GM18951 (cell line): Measurements from ENCODE around the gene SPRTN.

Experiments used
- POLR2A ChIP-seq: IDR thresholded peaks from 4 replicates; pipeline ENCODE4 v1.6.1; 2011; ENCODE audit warnings: mild to moderate bottlenecking; ENCODE audit not compliant: insufficient read length, insufficient read depth; ENCODE audit errors: extremely low read depth
- in situ Hi-C: fragments of 300-500 bp; cut with MboI; formaldehyde crosslinking; loops from one replicate; pipeline ENCODE4 v1.12.0; 2022; ENCODE audit warnings: low sequenced_read_pairs, mixed read lengths, inconsistent platforms; ENCODE audit not compliant: unreplicated experiment

The SPRTN gene, protein sequence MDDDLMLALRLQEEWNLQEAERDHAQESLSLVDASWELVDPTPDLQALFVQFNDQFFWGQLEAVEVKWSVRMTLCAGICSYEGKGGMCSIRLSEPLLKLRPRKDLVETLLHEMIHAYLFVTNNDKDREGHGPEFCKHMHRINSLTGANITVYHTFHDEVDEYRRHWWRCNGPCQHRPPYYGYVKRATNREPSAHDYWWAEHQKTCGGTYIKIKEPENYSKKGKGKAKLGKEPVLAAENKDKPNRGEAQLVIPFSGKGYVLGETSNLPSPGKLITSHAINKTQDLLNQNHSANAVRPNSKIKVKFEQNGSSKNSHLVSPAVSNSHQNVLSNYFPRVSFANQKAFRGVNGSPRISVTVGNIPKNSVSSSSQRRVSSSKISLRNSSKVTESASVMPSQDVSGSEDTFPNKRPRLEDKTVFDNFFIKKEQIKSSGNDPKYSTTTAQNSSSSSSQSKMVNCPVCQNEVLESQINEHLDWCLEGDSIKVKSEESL

DNA sequence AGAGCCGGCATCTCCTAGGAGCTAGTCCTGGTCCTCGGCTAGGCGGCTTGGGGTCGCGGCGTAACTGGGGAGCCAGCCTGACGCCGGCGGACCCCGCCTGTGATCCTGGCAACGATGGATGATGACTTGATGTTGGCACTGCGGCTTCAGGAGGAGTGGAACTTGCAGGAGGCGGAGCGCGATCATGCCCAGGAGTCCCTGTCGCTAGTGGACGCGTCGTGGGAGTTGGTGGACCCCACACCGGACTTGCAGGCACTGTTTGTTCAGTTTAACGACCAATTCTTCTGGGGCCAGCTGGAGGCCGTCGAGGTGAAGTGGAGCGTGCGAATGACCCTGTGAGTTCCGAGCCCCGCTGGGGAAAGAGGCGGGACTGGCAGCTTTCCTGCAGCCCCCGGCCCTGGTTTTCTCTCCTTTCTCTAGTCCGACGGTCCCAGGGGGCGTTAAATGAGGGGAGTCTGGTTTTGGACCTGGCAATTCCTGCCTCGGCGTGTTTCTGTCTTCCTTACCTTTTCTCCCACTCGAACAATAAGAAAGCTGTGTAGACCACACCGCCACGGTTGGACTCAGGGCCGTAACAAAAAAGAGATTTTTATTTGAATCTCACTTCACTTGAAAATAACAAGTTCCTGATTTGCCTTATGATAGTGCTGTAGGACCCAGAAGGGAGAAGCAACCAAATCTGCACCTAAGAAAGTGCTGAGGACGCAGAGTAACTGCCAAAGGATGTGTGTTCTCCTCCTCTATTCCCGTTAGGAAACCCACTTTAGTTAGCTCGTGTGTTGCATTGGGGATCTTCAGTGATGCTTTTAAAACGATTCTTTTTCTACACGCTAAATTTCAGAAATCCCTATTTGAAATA lies at the start of gene SPRTN:
Gene SPRTN (plus strand): TSS at position 24 of the 859 bp plus-strand sequence. CDS start 91 bp downstream, at position 115.
- TF ChIP-seq POLR2A: peak; percentile 42
- in situ Hi-C loops: no loop called here

DNA sequence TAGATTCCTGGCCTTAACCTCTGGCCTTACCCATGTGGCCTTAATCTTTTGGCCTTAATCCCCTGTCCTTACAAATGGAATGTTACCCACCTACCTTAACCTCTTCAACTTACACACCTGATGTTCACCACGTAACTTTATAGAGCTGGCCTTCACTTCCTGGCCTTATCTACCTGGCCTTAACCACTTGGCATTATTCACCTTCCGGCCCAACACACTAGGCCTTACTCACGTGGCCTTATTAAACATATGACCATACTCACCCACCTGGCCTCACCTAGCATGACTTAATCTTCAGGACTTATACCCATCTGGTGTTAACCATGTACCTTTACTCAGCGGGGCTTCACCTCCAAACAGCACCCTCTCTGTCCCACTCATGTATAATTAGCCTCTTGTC lies 42.2 kb upstream of the SPRTN start:
- TF ChIP-seq POLR2A: no peak
- in situ Hi-C loops: no loop called here

DNA sequence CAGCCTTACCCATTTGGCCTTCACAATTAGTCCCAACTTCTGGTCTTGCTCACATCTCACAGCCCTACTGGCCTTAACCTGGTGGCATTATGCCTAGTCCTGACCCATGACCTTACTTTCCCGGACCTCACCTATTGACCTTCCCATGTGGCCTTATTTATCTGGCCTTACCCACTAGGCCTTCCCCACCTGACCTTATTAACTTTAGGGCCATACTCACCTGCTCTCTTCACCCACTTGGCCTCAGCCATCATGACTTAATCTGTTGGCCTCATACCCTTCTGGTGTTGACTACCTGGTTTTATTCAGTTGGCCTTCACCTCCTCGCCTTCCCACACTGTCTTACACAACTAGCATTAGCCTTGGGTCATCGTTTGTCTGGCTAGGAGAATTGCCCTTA lies 36.1 kb upstream of the SPRTN start:
- in situ Hi-C loops: no loop called here
- TF ChIP-seq POLR2A: no peak

DNA sequence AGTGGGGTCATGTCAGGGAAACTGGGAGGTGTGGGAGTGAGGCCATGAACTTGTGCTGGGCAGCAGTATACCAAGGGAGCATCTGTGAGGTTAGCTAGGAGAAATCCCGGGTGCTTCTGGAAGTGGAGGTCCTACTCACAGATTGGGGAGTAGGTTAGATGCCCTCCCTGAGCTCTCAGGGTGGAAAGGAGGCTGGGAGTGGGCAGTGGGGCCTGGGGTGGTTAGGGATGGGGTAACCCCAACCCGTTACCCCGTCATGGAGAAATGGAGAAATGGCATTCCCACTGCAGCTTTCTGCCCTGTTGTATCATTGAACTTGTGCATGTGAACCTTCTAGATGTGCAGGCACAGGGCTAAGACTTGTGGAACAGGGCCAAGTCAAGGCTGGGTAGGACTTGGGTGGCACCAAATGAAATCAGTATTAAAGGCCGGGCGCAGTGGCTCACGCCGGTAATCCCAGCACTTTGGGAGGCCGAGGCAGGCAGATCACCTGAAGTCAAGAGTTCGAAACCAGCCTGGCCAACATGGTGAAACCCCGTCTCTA lies 27.6 kb upstream of the SPRTN start:
- no peak for TF ChIP-seq POLR2A
- in situ Hi-C loops: no loop called here

DNA sequence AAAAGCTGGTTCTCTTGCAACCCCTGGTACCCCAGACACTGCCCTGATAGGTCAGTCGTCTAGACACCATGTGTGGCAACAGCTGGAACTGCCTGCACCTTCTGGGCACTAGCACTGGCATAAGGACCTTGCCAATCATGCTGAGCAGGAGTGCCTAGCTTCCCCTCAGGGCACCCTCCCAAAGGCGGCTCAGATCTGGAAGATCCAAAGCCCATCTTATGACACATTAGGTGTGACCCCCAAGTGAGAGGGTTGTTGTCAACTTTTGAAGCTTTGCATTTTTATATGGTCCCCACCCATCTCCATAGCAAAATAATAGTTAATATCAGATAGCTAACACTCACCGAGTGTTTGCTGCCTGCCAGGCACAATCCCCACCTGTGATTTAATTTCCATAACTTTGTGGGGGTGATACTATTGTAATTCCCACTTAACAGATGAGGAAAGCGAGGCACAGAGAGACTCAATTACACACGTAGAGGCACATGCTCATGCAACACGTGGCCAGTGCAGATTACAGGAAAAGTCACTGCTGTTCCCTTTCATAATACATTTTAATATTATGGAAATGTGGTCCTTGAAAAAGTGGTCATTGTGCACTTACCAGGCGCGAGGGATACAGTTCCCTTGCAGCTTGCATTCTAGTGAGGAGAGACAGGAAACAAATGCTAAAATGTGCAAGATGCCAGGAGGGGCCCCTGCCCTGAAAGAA lies 26.2 kb upstream of the SPRTN start:
- in situ Hi-C loops: no loop called here
- TF ChIP-seq POLR2A: no peak

DNA sequence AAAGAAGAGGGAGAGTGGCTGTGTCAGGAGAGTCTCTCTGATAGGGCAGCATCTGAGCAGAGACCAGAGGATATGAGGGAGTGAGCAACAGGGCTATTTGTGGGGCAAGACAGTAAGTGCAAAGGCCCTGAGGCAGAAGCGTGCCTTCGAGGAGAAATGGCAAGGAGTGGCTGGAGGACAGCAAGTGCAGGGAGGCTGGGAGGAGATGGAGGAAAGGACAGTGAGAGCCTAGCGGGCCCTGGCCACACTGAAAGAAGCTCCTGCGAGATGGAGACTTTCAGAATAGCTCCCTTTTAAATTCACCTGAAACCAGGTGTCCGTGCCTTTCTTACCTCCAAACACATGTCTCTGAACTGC lies 25.7 kb upstream of the SPRTN start:
- TF ChIP-seq POLR2A: no peak
- in situ Hi-C loops: no loop called here

DNA sequence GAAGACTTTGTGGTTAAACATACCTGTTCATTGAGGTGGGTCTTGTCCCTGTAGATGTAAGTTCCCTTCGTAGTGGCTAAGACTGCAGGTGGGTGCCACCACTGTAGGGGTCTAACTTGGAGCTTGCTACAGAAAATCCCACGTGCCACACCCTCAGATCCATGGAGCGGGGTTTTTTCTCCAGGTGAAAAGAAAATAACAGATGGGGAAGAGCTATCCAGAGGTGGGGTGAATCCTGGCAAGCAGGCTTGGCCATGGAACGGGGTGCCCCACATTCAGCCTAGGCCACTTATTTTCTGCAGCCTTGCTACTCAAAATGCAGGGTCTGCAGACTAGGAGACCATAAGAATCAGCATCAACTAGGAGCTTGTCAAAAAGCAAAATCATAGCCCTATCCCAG lies 24.4 kb upstream of the SPRTN start:
- no peak for TF ChIP-seq POLR2A
- in situ Hi-C loops: no loop called here

DNA sequence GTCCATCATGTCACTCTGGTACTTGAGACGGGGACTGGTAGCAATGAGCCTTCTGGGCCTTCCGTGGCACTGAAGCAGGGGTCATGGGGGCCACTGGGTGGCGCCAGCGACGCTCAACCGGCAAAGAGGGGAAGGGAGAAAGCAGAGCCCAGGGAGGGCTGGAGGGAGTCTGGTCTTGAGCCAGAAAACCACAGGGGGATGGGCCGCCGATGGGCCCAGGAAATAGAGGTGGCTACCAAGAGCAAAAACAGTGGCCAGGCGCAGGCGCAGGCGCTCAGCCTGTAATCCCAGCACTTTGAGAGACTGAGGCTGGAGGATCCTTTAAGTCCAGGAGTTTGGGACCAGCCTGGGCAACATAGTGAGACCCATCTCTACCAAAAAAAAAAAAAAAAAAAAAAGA lies 22.2 kb upstream of the SPRTN start:
- in situ Hi-C loops: no loop called here
- TF ChIP-seq POLR2A: no peak

DNA sequence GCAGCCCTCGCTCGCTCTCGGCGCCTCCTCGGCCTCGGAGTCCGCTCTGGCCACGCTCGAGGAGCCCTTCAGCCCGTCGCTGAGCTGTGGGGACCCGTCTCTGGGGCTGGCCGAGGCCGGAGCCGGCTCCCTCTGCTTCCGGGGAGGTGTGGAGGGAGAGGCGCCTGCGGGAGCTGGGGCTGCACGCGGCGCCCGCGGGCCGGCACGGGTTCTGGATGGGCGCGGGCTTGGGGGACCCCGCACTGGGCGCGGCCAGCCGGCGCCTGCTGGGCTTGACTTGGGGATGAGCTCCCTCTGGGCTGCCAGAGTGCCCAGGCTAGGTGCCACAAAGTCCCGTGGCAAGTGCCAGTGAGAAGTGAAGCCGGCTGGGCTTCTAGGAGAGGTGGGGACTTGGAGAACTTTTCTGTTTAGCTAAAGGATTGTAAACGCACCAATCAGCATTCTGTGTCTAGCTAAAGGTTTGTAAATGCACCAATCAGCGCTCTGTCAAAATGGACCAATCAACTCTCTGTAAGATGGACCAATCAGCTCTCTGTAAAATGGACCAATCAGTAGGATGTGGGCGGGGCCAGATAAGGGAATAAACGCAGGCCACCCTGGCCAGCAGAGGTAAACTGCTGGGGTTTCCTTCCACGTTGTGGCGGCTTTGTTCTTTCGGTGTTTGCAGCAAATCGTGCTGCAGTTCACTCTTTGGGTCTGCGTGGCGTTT lies 20.6 kb upstream of the SPRTN start:
- no peak for TF ChIP-seq POLR2A
- in situ Hi-C loops: no loop called here

DNA sequence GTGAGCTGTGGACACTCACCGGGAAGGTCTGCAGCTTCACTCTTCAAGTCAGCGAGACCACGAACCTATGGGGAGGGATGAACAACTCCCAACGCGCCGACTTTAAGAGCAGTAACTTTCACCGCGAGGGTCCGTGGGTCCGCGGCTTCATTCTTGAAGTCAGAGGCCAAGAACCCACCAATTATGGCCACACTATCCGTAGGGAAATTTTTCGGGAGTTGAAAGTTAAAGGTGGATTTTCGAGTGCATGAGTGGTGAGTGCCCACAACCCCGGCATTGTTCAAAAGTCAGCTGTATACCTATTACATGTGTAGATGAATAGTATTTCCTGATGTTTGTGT lies 20.1 kb upstream of the SPRTN start:
- no peak for TF ChIP-seq POLR2A
- in situ Hi-C loops: no loop called here

DNA sequence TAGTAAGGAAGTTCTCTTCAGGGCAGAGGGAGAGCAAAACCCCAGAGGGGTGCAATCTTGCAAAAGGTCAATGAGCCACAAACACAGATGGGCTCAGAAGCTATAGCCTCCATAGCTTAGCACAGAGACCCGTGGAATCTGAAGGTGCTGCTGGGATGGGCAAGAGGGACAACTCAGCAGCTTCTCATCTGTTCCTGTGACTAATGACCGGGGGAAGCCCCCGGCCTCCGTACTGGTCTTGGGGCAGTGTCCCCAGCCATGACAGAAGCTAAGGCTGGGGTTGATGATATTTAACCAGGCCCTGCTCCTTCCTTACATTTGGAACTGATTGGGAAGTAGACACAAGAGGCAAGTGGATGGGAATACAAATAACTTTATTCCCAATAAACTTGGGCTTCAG lies 19.5 kb upstream of the SPRTN start:
- no peak for TF ChIP-seq POLR2A
- in situ Hi-C loops: no loop called here

DNA sequence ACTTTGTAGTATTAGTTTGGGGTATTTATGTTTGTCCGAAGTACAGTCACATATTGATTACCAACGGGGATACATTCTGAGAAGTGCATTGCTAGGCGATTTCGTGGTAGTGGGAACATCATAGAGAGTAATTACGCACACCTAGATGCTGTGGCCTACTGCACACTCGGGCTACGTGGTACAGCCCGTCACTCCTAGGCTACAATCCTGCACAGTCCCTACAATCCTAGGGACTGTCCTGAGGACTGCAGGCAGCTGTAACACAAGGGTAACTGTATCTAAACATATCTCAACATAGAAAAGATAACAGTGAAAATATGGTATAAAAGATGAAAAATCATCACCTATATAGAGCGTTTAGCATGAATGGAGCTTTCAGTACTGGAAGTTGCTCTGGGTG lies 19.0 kb upstream of the SPRTN start:
- no peak for TF ChIP-seq POLR2A
- in situ Hi-C loops: no loop called here
